Fibroblast of the conjunctiva (primary cell): Measurements from ENCODE around the gene DPEP2NB.
"Not testable (repeated sequence)": the region's sequence is repeated elsewhere in the genome, so short reads cannot be mapped to it uniquely, and the experiment has no call there.

ENCODE experiments used
- DNase-seq: peaks from one replicate; pipeline ENCODE4 v3.0.0-alpha.2; 2010; ENCODE audit warnings: low read depth

DPEP2NB gene

GRCh38 chr16:68015681-68016080 lies at the start of gene DPEP2NB:
TSS of gene DPEP2NB (minus strand) at chr16:68015911. CDS start at chr16:68015770, 141 bp downstream.
- no peak for DNase-seq

GRCh38 chr16:68064791-68065365 lies 49.2 kb upstream of the DPEP2NB start:
- DNase-seq, result peak; percentile 61

GRCh38 chr16:68062910-68063393 lies 47.2 kb upstream of the DPEP2NB start:
- DNase-seq, result no peak

- no peak for DNase-seq
Measured at GRCh38 chr16:68061396-68061795, 45.7 kb upstream of the DPEP2NB start.

- no peak for DNase-seq
Measured at GRCh38 chr16:68059804-68060203, 44.1 kb upstream of the DPEP2NB start.

GRCh38 chr16:68055395-68055794 lies 39.7 kb upstream of the DPEP2NB start:
- no peak for DNase-seq

- DNase-seq, result no peak
Measured at GRCh38 chr16:68049449-68049848, 33.7 kb upstream of the DPEP2NB start.

GRCh38 chr16:68047987-68048386 lies 32.3 kb upstream of the DPEP2NB start:
- DNase-seq, result no peak

- DNase-seq, result peak; percentile 27
Measured at GRCh38 chr16:68046106-68046505, 30.4 kb upstream of the DPEP2NB start.

- no peak for DNase-seq
Measured at GRCh38 chr16:68041783-68042182, 26.1 kb upstream of the DPEP2NB start.

- peak; percentile 24 for DNase-seq
Measured at GRCh38 chr16:68040506-68041288, 25.0 kb upstream of the DPEP2NB start.

GRCh38 chr16:68037841-68038597 lies 22.3 kb upstream of the DPEP2NB start:
- DNase-seq, result no peak

- DNase-seq, result no peak
Measured at GRCh38 chr16:68035227-68035626, 19.5 kb upstream of the DPEP2NB start.

- no peak for DNase-seq
Measured at GRCh38 chr16:68033101-68033500, 17.4 kb upstream of the DPEP2NB start.

GRCh38 chr16:68031951-68032350 lies 16.2 kb upstream of the DPEP2NB start:
- DNase-seq, result no peak

GRCh38 chr16:68030108-68030507 lies 14.4 kb upstream of the DPEP2NB start:
- DNase-seq, result not testable (repeated sequence)

- no peak for DNase-seq
Measured at GRCh38 chr16:68028996-68029395, 13.3 kb upstream of the DPEP2NB start.

- peak; percentile 63 for DNase-seq
Measured at GRCh38 chr16:68022728-68023537, 7.2 kb upstream of the DPEP2NB start, which contains the start of the genes DDX28 and DUS2. TSS of gene DDX28 (minus strand) at chr16:68023232. CDS start at chr16:68023202, 30 bp downstream. TSS of gene DUS2 (plus strand) at chr16:68023284. CDS start at chr16:68038024, 14,740 bp downstream.

- no peak for DNase-seq
Measured at GRCh38 chr16:68022278-68022727, 6.6 kb upstream of the DPEP2NB start.

GRCh38 chr16:68021490-68021889 lies 5.8 kb upstream of the DPEP2NB start:
- no peak for DNase-seq

GRCh38 chr16:68019167-68019680 lies 3.5 kb upstream of the DPEP2NB start:
- DNase-seq, result no peak
